Non-pigmented ciliary epithelial cell (primary cell): ENCODE measurements around the gene FCGBP.
"Not testable (repeated sequence)": the region's sequence is repeated elsewhere in the genome, so short reads cannot be mapped to it uniquely, and the experiment has no call there.

Experiments
- DNase-seq: peaks from one replicate; pipeline ENCODE4 v3.0.0-alpha.2; 2010; ENCODE audit warnings: low read depth

The FCGBP gene

DNA sequence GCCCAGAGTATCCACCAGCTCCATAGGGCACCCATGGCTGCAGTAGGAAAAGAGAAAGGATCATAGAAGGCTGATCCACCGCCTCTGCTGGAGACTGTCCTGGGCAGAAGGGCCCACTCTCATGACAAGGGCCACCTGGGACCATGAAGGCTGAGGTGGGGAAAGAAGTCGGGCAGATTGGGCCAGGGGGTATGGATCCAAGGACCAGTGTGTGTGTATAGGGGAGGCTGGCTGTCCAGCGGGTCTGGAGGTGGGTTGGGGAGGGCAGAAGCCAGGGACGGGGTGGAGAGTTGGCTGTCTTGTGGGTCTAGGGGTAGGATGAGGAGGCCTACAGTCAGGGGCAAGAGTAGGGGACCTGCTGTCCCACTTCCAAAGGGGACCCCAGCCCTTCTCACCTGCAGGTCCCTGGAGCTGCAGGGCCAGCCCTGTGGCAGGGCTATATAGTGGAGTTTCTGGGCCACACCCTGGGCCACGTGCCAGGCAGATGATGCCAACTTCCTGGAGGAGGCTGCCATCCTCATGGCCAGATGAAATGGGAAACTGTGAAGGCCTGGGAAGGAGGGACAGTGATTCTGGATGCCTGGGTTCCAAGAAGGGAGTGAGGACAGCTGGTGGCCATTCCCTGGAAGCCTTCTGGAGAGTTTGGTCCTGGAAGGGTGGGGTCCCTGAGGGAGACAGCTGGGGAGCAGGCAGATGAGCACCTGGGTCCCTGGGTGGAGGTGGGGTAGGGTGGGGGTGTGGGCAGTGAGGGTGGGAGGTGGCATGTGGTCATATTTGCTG, at the start of gene FCGBP:
Gene FCGBP (minus strand): TSS at position 51 of the 780 bp plus-strand sequence.
- DNase-seq = no peak

DNA sequence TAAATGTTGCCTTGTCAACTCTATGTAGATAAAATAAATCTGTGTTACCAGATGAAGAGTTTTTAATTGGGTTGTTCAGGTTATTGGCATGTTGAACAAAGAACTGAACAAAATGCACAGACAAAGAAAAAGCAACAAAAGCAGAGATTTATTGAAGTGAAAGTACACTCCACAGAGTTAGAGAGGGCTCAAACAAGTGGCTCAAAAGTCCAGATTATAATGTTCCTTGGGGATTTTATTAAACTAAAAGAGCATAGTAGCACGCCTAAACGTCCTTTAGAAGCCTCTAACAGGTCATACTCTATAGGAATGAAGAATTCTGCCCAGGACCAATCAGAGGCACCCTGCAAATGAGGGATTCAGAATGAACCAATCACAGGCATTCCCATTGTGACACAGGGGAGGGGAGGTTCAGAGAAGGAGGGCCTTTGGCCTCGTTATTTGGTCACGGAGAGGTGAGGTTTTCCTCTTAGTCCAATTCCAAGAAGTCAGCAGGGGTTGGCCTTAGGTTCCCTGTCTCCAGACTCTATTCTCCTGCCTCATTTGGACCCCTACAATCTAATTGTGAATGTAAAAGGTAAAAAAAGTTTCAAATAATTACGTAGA, 49.4 kb upstream of the FCGBP start:
- no peak for DNase-seq

DNA sequence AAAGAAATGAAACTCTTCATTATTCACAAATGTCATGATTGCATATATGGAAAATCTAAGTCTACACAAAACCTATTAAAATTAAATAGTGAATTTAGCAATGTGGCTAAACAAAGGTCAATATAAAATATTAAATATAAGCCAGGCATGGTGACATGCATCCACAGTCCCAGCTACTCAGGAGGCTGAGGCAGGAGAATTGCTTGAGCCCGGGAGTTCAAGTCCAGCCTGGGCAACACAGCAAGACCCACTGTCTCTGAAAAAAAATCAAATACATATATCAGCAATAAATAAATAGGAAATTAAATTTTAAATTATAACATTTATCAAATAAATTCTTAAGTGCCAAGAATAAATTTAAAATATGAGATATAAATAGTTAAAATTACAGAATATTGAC, 48.4 kb upstream of the FCGBP start:
- no peak for DNase-seq

DNA sequence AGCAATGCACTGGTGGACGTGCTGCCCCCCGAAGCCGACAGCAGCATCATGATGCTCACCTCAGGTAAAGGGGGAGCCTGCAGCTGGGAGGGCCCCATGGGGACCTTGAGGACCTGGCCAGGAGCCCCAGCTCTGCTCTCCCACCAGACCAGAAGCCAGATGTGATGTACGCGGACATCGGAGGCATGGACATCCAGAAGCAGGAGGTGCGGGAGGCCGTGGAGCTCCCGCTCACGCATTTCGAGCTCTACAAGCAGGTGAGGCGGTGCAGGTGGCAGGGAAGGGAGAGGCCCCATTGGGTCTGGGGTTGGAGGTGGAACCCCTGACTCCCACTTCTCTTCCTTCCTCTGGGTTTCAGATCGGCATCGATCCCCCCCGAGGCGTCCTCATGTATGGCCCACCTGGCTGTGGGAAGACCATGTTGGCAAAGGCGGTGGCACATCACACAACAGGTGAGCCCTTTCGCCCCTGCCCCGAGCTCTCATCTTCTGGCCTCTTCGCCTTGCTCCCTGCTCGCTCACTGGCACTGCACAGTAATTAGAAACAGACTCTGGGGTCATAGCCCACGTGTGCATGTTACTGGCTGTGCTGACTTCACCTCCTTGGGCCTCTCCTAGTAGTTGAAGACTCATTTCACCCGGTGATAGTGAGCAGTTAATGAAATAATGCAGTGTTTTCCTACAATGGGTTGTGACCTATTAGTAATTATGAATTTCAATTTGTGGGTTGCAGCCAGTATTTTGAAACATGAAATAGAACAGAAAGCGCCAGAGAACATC, 40.1 kb upstream of the FCGBP start:
- no peak for DNase-seq

DNA sequence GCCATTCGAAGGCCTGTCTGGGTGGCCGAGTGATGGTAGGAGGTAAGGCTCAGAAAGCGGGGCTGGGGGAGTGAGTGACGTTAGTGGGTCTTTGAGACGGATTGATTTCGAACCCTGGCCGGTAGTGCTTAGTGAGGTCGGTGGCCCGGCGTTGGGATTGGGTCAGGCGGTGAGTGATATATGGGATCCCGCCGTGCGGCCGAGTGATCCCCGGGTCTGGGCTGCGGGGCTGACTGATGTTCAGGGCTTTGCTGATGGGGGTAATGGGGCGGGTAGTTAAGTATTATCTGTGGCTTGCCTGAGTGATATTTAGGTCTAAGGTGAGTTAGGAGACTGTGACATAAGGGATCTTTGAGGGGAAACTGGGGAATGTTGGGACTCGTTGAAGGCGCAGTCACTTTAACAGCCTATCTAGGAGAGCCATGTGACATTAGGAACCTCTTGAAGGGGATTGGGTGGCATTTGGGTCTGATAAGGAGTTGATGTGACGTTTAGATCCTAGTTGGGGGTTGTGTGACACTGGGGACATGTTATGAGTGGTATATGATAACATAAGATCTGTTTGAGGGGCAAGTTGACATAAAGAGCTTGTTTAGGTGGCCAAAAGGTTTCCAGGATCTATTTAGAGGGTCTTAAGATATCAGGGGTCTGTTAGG, 37.1 kb upstream of the FCGBP start:
- no peak for DNase-seq

DNA sequence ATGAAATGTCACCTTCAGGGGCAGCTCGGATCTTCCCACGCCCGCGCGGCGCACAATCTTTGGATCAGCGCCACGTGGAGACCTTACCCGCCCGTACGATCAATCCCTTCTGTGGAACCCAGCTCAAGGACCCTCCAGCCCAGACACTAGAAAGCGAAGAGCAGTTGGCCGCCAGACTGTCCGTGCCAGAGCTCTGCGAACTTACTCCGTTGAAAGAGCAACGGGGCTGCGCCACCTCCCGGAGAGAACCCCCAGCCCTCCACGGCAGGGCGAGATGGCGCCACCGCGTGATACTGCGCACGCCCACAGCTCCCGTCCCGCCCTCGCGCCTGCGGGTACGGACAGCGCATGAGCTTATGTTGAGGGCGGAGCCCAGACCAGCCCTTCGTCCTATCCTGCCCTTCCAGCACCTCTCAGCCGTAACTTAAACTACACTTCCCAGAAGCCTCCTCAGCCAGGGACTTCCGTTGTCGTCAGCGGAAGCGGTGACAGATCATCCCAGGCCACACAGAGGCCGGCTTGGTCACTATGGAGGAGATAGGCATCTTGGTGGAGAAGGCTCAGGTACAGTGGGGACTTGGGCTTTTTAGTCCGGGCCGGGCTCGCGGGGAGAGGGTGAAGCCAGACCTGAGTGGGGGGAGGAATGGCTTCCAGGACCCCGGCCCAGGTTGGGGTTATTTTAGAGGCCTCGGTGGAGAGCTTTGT, 36.4 kb upstream of the FCGBP start, which contains the start of gene PSMC4:
Gene PSMC4 (plus strand): TSS at position 491 of the 705 bp plus-strand sequence. CDS start 38 bp downstream, at position 529.
- DNase-seq = peak; percentile 99

DNA sequence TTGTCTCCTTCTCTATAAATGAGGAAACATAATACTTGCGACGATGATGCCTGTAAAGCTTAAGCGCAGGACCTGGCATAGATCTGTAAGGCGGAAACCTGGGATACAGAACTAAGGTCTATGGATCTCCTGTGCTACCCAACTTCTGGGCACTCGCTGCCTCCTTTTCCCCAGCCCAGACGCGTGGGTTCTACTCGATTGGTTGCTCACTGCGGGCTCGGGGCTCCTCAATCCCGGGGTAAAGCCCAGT, 35.9 kb upstream of the FCGBP start:
- DNase-seq = no peak

DNA sequence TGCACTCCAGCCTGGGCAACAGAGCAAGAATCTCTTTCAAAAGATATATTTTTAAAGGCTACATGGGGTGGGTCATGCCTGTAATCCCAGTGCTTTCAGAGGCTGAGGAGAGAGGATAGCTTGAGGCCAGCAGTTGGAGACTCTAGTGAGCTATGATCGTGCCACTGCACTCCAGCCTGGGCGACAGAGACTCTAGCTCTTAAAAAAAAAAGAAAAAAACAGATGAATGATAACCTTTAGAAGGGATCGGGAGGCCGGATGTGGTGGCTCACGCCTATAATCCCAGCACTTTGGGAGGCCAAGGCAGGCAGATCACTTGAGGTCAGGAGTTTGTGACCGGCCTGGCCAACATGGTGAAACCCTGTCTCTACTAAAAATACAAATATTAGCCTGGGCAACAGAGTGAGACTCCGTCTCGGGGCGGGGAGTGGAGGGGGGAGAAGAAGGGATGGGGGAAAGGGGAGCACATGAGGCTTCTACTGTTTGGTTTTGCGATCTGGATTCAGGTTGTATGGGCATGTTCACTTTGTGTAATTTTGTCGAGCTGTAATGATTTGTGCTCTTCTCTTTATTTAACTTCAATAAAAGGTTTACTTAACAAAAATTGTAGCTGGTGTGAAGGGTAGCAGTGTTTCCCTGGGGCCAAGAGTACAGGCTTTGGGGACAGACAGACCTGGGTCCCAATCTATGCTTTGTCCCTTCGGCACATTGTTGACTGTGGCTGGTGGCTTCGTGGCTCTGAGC, 35.4 kb upstream of the FCGBP start:
- DNase-seq = no peak

DNA sequence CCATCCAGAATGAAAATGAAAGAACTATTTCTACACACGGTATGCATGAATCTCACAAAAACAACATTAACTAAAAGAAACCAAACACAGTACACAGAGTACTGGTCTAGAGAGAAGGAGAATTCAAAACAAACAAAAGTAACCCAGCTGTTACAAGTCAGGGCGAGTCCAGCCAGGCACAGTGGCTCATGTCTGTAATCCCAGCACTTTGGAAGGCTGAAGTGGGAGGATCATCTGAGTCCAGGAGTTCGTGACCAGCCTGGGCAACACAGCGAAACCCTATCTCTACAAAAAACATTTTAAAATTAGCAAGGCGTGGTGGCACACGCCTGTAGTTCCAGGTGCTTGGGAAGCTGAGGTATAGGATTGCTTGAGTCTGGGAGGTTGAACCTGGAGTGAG, 34.8 kb upstream of the FCGBP start:
- DNase-seq = no peak

DNA sequence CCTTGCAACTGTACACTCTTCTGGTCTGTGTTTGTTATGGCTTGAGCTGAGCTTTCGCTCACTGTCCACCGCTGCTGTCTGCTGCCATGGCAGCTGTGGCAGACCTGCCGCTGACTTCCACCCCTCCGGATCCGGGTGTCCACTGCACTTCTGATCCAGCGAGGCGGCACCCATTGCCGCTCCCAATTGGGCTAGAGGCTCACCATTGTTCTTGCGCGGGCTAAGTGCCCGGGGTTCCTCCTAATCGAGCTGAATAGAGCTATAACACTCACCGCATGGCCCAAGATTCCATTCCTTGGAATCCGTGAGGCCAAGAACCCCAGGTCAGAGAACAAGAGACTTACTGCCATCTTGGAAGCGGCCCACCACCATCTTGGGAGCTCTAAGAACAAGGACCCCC, 34.4 kb upstream of the FCGBP start:
- no peak for DNase-seq

DNA sequence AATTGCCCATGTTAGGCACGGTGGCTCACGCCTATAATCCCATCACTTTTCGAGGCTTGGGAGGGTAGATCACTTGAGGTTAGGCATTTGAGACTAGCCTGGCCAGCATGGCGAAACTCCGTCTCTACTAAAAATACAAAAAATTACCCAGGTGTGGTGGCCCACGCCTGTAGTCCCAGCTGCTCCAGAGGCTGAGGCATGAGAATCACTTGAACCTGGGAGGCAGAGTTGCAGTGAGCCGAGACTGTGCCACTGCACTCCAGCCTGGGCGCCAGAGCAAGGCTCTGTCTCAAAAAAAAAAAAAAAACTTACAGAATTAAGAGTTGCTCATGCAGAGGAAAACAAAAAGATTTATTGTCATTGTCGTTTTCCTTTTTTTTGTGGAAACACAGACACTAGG, 33.1 kb upstream of the FCGBP start:
- DNase-seq = no peak

DNA sequence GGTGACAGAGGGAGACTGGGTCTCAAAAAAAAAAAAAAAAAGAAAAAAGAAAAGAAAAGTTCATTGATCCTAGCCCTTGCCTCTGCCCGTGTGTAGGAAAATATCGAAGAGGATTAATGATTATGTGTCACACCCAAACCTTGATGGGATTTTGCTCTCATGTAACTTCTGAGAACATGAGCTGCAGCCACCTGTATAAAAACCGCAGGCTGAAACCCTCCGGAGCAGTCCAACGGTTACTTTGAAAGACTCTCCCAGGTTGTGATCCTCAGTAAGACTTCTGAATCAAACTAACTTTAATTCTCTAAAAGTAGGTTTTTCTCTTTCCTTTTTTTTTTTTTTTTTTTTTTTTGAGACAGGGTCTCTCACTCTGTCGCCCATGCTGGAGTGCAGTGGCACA, 32.2 kb upstream of the FCGBP start:
- no peak for DNase-seq

DNA sequence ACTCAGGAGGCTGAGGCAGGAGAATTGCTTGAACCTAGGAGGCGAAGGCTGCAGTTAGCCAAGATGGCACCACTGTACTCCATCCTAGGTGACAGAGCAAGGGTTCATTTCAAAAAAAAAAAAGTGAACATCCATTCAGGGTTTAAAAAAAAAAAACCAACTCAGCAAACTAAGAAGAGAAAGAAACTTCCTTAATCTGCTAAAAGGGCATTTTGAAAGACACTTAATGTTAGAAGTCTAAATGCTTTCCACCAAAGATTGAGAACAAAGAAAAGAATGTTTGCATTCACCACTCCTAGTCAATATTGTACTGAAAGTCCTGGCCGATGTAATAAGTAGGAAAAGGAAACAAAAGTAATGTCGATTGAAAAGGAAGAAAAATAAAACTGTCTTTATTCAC, 29.5 kb upstream of the FCGBP start:
- no peak for DNase-seq

DNA sequence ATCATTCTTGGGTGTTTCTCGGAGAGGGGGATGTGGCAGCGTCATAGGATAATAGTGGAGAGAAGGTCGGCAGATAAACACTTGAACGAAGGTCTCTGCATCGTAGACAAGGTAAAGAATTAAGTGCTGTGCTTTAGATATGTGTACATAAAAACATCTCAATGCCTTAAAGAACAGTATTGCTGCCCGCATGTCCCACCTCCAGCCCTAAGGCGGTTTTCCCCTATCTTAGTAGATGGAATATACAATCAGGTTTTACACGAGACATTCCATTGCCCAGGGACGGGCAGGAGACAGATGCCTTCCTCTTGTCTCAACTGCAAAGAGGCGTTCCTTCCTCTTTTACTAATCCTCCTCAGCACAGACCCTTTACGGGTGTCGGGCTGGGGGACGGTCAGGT, 25.0 kb upstream of the FCGBP start:
- DNase-seq = not testable (repeated sequence)

DNA sequence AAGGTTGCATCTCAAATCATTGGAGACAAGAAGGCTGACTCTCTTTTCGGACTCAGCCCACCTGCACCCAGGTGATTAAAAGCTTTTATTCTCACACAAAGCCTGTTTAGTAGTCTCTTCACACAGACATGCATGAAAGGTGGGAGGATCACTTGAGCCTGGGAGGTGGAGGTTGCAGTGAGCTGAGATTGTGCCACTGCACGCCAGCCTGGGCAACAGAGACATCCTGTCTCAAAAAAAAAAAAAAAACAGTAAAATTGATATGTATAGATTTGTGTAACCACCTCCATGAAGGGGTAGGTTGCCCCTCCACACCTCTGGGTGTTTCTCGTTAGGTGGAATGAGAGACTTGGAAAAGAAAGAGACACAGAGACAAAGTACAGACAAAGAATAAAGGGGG, 24.5 kb upstream of the FCGBP start:
- not testable (repeated sequence) for DNase-seq

DNA sequence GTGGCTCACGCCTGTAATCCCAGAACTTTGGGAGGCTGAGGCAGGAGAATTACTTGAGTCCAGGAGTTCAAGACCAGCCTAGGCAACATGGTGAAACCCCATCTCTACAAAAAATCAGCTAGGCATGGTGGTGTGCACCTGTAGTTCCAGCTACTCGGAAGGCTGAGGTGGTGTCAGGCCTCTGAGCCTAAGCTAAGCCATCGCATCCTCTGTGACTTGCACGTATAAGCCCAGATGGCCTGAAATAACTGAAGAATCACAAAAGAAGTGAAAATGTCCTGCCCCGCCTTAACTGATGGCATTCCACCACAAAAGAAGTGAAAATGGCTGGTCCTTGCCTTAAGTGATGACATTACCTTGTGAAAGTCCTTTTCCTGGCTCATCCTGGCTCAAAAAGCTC, 23.5 kb upstream of the FCGBP start:
- not testable (repeated sequence) for DNase-seq

DNA sequence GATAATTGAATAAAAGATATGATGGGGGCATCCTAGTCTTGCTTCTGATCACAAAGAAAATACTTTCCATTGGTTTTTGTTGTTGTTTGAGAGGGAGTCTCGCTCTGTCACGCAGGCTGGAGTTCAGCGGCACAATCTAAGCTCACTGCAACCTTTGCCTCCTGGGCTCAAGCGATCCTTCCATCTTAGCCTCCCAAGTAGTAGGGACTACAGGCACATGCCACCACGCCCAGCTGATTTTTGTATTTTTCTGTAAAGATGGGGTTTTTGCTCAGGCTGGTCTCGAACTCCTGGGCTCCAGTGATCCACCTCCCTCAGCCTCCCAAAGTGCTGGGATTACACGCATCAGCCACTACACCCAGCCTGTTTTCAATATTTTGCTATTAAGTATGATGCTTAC, 19.5 kb upstream of the FCGBP start:
- DNase-seq = no peak

DNA sequence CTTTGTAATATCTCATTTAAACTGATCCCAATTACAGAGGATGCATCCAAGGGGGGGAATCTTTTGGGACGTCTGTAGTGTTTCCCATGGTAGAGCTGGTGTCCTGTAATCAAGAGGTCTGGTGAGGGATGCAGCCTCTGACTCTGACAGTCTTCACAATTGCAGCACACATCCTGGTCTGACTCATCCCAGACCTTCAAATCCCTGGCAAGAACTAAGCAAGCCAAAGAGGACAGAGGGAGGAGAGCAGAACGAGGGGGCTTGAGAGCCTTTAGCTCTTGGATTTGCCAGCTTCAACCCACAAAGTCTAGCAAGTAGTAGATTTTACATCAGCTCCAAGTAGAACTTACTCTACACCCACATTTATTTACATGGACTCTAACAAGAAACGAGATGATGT, 17.3 kb upstream of the FCGBP start:
- DNase-seq = no peak

DNA sequence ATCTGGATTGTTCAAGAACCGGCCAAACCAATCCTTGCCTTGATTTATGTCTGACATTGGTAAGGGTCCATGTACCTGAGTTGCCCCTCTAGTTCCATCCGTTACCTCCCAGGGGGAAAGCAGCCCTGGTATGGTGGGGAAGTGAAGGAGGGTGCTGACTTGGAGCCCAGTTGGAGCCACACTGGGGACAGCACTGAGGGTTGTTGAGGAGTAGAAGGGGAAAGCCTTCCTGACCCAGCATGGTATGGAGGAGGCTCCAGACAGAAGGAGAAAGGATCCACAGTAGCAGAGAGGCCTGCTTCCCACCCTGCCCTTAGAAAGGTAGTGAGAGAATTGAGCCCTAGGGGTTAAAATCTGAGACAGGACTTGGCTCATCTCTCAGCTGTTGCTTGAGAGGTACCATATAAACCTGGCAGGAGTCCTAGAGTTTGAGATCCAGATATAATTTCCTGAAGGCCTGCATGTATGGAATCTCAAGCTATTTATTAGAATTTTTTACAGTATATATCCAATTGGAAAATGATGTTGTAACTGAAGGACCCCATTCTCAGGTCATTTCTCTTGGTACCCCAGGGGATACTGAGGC, 16.7 kb upstream of the FCGBP start:
- no peak for DNase-seq

DNA sequence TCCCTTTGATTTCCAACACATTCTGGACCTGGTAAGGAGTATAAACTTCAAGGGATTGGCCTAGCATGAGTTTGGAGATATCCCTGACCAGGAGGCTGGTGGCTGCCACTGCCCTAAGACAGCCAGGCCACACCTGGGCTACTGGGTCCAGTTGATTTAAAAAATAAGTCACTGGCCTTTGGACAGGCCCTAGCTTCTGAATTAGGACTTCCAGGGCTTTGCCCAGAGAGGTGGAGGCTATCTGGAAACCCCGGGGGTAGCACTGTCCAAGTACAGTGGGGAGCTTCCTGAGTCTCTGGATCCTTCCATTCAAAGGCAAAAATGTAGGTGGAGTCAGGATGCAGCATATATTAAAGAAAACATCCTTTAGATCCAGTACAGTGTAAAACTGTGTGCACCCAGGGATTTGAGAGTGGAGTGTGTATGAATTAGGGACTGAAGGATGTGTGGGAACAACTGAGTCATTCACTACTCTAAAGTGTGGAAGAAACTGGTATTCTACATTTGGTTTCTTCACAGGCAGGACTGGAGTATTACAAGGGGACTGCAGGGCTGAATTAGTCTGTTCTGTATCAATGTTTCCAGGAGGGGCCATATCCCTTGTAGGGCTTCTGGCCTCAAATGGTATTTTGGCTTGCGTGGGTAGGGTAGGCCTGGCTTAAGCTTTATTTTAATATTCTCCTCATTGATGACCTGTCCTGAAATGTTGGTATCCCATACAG, 14.8 kb upstream of the FCGBP start:
- no peak for DNase-seq
